Activated CD8-positive, alpha-beta memory T cell treated with anti-CD3 and anti-CD28 coated beads, Interleukin-2, amount 50 U/mL, for 1 hour (primary cell): Measurements from ENCODE around the gene OR4D11.

Source experiments
- DNase-seq: peaks from one replicate; pipeline ENCODE4 v3.0.0-alpha.2; 2020; ENCODE audit errors: extremely low read depth

The OR4D11 gene

GRCh38 chr11:59548309-59548656 lies 44.9 kb downstream of the OR4D11 start:
- DNase-seq, result no peak

DNA sequence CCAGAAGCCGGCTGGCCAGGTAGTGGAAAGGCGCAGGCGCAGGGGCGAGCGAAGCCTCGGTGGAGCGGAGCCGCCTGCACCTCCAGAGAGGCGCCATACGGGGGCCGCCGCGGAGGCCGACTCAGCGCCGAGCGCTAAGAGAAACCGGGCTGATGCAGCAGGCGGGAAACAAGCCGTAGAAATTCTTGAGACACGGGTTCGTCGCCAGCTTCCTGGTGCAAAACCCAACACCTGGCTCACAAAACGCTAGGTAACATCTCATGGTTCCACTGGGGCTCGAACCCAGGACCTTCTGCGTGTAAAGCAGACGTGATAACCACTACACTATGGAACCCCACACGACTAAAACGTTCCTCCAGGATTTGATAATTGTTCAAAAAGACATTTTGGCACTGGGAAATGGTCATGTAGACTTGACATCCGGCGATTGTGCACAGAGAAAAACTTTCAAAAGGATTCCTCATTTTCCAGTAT lies 47.0 kb downstream of the OR4D11 start:
- peak; percentile 50 for DNase-seq

GRCh38 chr11:59550842-59551658 lies 47.7 kb downstream of the OR4D11 start:
- DNase-seq, result peak; percentile 51

DNA sequence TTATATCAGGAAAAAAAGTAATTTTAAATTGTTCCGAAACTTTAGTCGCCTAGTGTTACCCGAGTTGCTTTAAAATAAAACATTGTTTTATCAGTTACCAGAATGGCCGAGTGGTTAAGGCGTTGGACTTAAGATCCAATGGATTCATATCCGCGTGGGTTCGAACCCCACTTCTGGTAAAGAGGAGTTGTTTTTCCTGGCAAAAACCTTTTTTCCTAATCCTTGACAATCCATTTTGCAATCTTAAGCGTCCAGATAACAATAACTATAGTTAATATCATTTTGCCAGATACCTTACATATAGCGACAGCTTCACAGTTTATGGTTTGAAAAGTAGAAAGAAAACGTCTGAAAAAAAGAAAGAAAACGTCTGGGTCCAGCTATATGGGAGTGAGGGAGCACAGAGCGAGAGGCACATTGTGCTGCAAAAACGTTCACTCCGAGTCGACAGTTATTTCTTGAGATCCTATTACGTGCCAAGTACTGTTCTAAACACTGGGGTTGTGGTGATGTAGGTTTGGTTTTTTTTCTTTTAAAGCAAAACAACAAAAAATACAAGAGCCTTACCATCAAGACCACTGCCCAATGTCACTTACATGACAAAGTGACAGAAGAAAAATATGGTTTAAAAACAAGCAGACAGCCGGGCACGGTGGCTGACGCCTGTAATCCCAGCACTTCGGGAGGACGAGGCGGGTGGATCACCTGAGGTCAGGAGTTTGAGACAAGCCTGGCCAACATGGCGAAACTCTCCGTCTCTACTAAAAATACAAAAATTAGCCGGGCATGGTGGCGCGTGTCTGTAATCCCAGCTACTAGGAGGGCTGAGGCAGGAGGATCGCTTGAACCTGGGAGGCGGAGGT lies 48.5 kb downstream of the OR4D11 start:
- DNase-seq, result no peak

DNA sequence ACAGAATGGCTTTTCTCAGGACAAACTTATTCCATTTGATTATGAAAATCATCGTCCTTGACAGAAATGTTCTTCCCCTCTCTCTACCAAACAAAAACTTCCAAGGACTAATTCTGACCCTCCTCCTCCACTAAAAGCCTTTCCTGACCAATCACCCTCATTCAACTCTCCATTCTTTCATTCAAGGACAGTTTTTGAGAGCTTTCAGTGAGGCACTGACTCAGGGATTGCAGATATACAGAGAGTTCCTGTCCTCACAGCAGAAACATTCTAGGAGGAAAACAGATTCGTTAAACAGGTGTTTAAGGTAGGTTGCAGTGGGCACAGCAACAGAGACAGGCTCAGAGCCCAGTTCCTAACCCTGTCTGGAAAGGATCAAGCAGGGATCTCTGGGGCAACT lies 49.5 kb downstream of the OR4D11 start:
- no peak for DNase-seq

DNA sequence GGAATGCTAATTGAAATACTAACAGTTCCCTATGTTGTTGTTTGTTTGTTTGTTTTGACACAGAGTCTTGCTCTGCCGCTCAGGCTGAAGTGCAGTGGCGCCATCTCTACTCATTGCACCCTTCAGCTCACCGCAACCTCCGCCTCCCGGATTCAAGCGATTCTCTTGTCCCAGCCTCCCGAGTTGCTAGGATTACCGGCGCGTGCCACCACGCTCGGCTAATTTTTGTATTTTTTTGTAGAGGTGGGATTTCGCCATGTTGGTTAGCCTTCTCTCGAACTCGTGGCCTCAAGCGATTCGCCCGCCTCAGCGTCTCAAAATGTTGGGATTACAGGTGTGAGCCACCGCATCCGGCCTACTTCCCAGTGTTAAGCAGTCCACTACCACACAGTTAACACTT lies 49.9 kb downstream of the OR4D11 start:
- no peak for DNase-seq
